Effector CD4-positive, alpha-beta T cell (primary cell): ENCODE results near the gene AUP1.
"Not testable (repeated sequence)": the region's sequence is repeated elsewhere in the genome, so short reads cannot be mapped to it uniquely, and the experiment has no call there.

ENCODE experiments used
- DNase-seq: peaks from one replicate; pipeline ENCODE4 v3.0.0-alpha.2; 2020

Gene AUP1

GRCh38 chr2:74496997-74497776, 32.3 kb downstream of the AUP1 start:
- no peak for DNase-seq

GRCh38 chr2:74495440-74495839, 34.1 kb downstream of the AUP1 start:
- no peak for DNase-seq

DNA sequence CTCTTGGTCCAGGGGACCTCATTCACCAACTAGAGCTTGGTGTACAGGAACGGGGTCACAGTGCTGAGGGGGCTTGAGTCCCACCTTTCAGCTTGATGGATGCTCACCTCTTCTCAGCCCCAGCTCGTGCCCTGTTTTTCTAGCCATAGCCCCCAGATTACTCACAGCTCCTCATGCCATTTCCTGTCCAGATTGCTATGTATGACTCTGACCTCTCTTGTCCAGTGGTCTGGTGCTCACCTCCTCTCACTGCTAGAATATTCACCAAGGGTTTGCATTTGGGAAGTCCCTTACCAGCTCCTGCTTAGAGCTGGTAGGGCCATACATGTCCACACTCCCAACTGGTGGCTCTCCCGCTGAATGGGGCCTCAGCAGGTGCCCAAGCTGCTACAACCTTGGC, 36.0 kb downstream of the AUP1 start:
- DNase-seq = no peak

DNA sequence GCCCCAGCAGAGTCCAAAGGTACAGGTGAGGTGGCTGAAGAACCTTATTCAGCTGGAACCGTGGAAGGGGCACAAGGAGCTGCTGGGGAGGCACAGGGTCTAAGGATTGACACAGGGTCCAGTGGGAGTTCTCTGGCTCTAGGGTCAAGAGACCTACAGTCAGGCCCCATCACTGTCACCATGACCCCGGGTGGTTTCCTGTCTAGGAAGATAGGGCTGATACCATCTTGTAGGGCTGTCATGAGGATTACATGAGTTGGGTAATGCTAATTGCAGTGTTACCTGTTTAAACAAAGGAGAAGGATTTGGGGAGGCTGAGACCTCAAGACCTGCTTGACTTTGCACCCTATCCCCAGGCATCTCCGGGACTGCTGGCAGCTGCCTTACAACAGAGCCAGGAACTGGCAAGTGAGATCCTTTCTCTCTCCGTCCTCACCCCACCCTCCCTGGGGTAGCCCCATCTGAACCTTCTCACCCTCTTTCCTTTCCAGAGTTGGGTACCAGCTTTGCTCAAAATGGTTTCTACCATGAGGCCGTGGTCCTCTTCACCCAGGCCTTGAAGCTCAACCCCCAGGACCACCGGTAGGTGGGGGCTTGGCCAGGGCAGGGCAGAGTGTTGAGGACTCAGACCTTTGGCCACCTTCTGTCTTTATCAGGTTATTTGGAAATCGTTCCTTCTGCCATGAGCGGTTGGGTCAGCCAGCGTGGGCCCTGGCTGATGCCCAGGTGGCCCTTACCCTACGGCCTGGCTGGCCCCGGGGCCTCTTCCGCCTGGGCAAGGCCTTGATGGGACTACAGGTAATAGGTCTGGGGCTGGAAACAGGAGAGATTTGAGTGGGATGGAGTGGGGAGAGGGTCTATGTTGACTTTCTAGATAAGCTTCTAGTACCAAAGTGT, 37.6 kb downstream of the AUP1 start:
- no peak for DNase-seq

DNA sequence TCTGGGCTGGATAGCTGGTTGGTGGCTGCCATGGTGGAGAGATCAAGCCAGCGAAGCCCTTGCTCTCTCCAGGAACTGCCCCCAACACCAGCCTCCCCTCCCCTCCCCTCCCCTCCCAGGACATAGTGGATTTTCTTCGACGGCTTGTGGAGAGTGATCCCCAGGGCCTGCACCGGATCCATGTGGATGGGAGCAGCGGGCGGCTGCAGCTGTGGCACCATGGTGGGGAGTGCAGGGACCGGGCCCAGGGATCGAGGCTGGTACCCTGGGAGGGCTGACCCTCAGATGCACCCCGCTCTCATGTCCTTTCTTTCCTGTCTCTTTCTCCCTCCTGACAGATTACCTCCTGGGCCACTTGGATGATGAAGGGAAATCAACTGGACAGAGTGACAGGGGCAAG, 39.6 kb downstream of the AUP1 start:
- DNase-seq = no peak

DNA sequence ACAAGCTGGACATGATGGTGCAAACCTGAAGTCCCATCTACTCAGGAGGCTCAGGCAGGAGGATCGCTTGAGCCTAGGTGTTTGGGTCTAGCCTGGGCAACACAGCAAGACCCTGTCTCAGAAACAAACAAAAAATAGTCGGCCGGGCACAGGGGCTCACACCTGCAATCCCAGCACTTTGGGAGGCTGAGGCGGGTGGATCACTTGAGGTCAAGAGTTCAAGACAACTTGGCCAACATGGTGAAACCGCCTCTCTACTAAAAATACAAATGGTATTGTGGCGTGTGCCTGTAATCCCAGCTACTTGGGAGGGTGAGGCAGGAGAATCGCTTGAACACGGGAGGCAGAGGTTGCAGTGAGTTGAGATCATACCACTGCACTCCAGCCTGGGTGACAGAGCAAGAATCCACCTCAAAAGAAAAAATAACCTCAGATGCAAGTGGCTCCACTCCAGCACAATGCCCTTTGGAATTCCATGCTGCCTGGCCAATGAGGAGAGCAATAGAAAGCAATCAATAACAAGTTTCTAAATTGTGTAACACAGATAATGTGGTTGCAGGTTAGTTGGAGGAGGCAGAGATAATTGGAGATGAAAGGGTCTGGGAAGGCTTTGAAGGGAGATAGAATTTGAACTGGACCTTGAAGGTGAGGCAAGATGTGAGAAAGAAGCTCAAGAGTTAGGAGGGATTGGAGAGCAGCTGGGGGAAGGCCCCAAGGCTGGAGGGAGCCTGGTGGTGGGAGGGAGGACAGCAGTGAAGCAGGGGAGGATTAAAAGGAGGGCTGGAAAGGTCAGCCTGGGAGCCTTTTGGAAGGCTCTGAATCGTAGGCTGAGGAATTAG, 40.6 kb downstream of the AUP1 start:
- no peak for DNase-seq

DNA sequence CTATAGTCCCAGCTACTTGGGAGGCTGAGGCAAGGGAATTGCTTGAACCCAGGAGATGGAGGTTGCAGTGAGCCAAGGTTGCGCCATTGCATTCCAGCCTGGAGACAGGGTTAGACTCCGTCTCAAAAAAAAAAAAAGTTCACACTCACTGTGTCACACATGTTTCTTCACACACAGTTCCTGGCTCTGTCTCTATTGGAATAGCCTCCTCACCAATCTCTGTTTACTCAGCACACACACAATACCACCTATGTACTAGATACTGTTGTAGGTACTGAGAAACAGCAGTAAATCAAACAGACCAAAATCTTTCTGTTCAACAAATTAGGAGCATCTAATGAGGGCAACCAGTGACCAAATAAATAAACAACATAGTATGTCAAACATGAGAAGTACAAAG, 43.4 kb downstream of the AUP1 start:
- no peak for DNase-seq

DNA sequence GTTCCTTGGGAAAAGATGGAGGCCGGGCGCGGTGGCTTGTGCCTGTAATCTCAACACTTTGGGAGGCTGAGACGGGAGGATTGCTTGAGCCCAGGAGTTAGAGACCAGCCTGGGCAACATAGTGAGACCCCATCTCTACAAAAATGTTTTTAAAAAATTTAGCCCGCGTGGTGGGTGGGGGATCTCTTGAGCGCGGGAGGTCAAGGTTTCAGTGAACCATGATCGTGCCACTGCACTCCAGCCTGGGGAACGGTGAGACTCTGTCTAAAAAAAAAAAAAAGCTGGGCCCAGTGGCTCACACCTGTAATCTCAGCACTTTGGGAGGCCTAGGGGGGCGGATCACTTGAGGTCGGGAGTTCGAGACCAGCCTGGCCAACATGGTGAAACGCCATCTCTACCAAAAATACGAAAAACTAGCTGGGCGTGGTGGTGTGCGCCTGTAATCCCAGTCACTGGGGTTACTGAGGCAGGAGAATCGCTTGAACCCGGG, 45.8 kb downstream of the AUP1 start:
- DNase-seq = not testable (repeated sequence)

DNA sequence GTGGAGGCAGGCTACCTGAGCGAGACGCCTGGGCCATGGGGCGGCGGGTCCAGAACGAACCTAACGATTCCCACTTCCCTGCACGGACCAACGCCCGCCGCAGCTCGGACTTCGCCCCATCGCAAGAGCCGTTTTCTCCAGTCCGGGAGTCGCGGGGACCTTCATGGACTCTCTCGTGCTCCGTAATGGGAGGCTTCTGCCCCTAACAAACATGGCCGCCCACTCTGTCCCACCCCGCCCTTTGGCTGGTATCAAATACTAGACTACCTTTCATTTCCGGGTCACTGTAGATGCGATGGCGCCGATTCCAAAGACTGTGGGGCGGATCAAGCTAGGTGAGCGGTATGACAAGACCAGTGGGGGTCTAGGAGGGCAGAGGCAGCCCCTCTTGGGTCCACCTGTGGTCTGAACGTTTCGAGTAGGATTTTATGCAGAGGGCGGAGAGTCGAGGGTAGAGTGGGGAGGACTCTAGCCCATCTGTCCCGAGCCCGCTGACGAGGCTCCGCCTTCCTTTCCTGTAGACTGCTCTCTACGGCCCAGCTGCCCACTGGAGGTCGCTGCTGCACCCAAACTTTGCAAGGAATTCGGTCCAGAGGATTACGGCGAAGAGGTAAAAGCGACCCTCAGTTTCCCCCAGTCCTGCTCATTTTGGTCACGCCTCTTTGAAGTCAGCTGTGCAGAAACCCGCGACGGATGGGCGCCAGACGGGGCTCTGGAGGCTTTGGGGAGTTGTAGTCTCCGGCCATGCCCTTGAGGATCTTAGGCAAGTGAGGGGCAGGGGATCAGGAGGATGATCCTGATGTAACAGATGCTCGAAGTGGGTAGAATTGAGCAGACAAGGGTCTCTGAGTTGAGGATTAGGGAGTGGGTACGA, 46.5 kb downstream of the AUP1 start, which contains the start of the genes CCDC142 and TTC31:
Gene CCDC142, minus strand, starts transcription at position 198 of the 874 bp plus-strand sequence. Its CDS starts 161 bp downstream, at position 37.
Gene TTC31, plus strand, starts transcription at position 281 of the 874 bp plus-strand sequence. Its CDS starts 15 bp downstream, at position 296.
- peak; percentile 92 for DNase-seq

- DNase-seq = peak; percentile 45
Measured at GRCh38 chr2:74481961-74482800, 47.3 kb downstream of the AUP1 start.

- DNase-seq = no peak
Measured at GRCh38 chr2:74481431-74481830, 48.1 kb downstream of the AUP1 start.
